ENCODE measurements around the gene CHCHD4. TPM values are rescaled to one million over a fixed set of nuclear protein-coding genes. Genes with fewer than 3 reads are reported as not detected.
"Not testable (repeated sequence)": the region's sequence is repeated elsewhere in the genome, so short reads cannot be mapped to it uniquely, and the experiment has no call there.

Gene CHCHD4
- total RNA-seq, 4 donors from 2014 or later: 4.2 to 17.8 (median 16.3) TPM

GRCh38 chr3:14077310-14077709 is 47.4 kb downstream of the CHCHD4 start:
- no peak for TF ChIP-seq CTCF (IDR thresholded peaks at IDR 0.05)
- TF ChIP-seq POLR2A (IDR thresholded peaks at IDR 0.05): no peak
- H3K36me3 ChIP-seq: peaks cover 0 to 9% (median 0%) of the 10 kb centered on the region in 3 donors
- WGBS, 2 donors: 90 to 100% methylated on average over 1 of the region's 1 CpG
- H3K9me3 ChIP-seq: peaks cover 0 to 19% (median 0%) of the 10 kb centered on the region in 3 donors
- no peak overlapping the region for H3K4me3 ChIP-seq
- H3K27me3 ChIP-seq: no peaks in the 10 kb centered on the region
- H3K4me1 ChIP-seq: no peaks in the 10 kb centered on the region
- DNase-seq: no peak
- no peak overlapping the region for H3K27ac ChIP-seq
- intact Hi-C loops (cut with DNase I): no loop called here

- H3K27ac ChIP-seq: not testable (repeated sequence)
- peaks cover 0 to 24% (median 0%) of the 10 kb centered on the region in 3 donors for H3K9me3 ChIP-seq
- WGBS, 2 donors: 79 to 82% methylated on average over 3 of the region's 3 CpGs
Observed at GRCh38 chr3:14075233-14075632, 49.4 kb downstream of the CHCHD4 start.

GRCh38 chr3:14064910-14065309 is 59.8 kb downstream of the CHCHD4 start:
- no peak overlapping the region for H3K4me3 ChIP-seq
- TF ChIP-seq POLR2A (IDR thresholded peaks at IDR 0.05): no peak

More at GRCh38 chr3:14075233-14075632, 49.4 kb downstream of the CHCHD4 start:
- DNase-seq; intact Hi-C loops (cut with DNase I); H3K36me3 ChIP-seq; H3K4me1 ChIP-seq; H3K27me3 ChIP-seq; H3K4me3 ChIP-seq: not testable (repeated sequence)

GRCh38 chr3:14063152-14063551 is 61.5 kb downstream of the CHCHD4 start:
- intact Hi-C loops (cut with DNase I): no loop called here
- Histone ChIP-seq H3K9me3 (no peaks in the 10 kb centered on the region), H3K4me3 (no peak overlapping the region), H3K27ac (no peak overlapping the region), H3K27me3 (no peaks in the 10 kb centered on the region), H3K36me3 (peaks cover 0 to 46% (median 0%) of the 10 kb centered on the region in 3 donors), H3K4me1 (peaks cover 0 to 4% (median 0%) of the 10 kb centered on the region in 3 donors)
- TF ChIP-seq CTCF (IDR thresholded peaks at IDR 0.05): no peak
- TF ChIP-seq POLR2A (IDR thresholded peaks at IDR 0.05): no peak
- 72 to 93% methylated on average over 2 of the region's 2 CpGs for WGBS, 2 donors
- DNase-seq: no peak

More at GRCh38 chr3:14064910-14065309, 59.8 kb downstream of the CHCHD4 start:
- Histone ChIP-seq H3K36me3 (peaks cover 0 to 64% (median 0%) of the 10 kb centered on the region in 3 donors), H3K9me3 (peaks cover 0 to under 1% (median 0%) of the 10 kb centered on the region in 3 donors), H3K4me1 (no peaks in the 10 kb centered on the region), H3K27ac (no peak overlapping the region), H3K27me3 (no peaks in the 10 kb centered on the region)
- DNase-seq: no peak
- intact Hi-C loops (cut with DNase I): no loop called here
- WGBS, 2 donors: 94% methylated on average over 4 of the region's 4 CpGs; no CpG with 5 or more reads in 1 of the 2 donors

Other genes with a start within 250 kb of the CHCHD4 start
- gene WNT7A, start 244.8 kb downstream of the CHCHD4 start, total RNA-seq: under 1 TPM in 3 of 4 donors, not detected in 1; 0.09 to 0.91 (median 0.73) TPM
- gene TMEM43, start 182 bp upstream of the CHCHD4 start, total RNA-seq: 100 to 1,000 TPM in 1 of 4 donors, 10 to 100 TPM in 3; 64.0 to 140 (median 76.3) TPM
- 10 to 100 TPM; 14.4 to 47.9 (median 30.0) TPM for gene XPC, start 53.7 kb upstream of the CHCHD4 start, total RNA-seq
- 10 to 100 TPM in 3 of 4 donors, 1 to 10 TPM in 1; 6.3 to 21.5 (median 13.7) TPM for gene LSM3, start 53.9 kb upstream of the CHCHD4 start, total RNA-seq

Data from esophagus squamous epithelium (tissue), 5 donors.